ENCODE measurements around the gene BCR. TPM values are rescaled to one million over a fixed set of nuclear protein-coding genes. Genes with fewer than 3 reads are reported as not detected.
A peak's percentile ranks its signal among the peaks of the same experiment; 100 is the strongest.

Gene BCR
- total and polyA plus RNA-seq, 12 donors, result 18.7 to 64.3 (median 42.4) TPM

DNA sequence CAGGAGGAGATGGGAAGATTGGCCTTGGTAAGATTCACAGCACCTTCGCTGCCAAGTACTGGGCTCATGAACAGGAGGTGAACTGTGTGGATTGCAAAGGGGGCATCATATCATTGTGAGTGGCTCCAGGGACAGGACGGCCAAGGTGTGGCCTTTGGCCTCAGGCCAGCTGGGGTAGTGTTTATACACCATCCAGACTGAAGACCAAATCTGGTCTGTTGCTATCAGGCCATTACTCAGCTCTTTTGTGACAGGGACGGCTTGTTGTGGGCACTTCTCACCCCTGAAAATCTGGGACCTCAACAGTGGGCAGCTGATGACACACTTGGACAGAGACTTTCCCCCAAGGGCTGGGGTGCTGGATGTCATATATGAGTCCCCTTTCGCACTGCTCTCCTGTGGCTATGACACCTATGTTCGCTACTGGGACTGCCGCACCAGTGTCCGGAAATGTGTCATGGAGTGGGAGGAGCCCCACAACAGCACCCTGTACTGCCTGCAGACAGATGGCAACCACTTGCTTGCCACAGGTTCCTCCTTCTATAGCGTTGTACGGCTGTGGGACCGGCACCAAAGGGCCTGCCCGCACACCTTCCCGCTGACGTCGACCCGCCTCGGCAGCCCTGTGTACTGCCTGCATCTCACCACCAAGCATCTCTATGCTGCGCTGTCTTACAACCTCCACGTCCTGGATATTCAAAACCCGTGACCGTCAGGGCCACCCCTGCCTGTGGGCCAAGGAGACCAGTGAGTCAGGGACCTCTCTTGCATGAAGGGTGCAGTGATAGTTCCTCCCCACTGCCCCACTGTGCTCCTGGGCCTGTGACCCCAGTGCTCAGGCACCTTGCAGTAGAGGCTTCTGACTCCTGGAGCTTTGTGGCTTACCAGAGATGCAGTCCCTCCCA, 83.6 kb downstream of the BCR start:
- Histone ChIP-seq H3K4me1 (replicated peaks in 1 of 2) (peaks cover 5 to 19% of the 10 kb centered on the region in 2 donors), H3K27ac (peak overlapping the region; percentile 73 to 91 (median 84)), H3K4me3 (no peak overlapping the region), H3K36me3 (replicated peaks in 1 of 2) (peaks cover 0 to 29% of the 10 kb centered on the region in 2 donors), H3K27me3 (no peaks in the 10 kb centered on the region), H3K9me3 (replicated peaks in 1 of 3) (no peaks in the 10 kb centered on the region)
- intact Hi-C loops (cut with DNase I), result no loop called here
- whole genome bisulfite sequencing, 4 donors, result 78 to 89% (median 84%) methylated on average over 6 to 20 of the region's 20 CpGs
- no peak for TF ChIP-seq POLR2A (IDR thresholded peaks at IDR 0.05)
- TF ChIP-seq, protein P1, sequence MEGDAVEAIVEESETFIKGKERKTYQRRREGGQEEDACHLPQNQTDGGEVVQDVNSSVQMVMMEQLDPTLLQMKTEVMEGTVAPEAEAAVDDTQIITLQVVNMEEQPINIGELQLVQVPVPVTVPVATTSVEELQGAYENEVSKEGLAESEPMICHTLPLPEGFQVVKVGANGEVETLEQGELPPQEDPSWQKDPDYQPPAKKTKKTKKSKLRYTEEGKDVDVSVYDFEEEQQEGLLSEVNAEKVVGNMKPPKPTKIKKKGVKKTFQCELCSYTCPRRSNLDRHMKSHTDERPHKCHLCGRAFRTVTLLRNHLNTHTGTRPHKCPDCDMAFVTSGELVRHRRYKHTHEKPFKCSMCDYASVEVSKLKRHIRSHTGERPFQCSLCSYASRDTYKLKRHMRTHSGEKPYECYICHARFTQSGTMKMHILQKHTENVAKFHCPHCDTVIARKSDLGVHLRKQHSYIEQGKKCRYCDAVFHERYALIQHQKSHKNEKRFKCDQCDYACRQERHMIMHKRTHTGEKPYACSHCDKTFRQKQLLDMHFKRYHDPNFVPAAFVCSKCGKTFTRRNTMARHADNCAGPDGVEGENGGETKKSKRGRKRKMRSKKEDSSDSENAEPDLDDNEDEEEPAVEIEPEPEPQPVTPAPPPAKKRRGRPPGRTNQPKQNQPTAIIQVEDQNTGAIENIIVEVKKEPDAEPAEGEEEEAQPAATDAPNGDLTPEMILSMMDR (IDR thresholded peaks at IDR 0.05), result no peak
- peak in 3 of 7 donors; percentile 37 to 46 (median 41) for DNase-seq

DNA sequence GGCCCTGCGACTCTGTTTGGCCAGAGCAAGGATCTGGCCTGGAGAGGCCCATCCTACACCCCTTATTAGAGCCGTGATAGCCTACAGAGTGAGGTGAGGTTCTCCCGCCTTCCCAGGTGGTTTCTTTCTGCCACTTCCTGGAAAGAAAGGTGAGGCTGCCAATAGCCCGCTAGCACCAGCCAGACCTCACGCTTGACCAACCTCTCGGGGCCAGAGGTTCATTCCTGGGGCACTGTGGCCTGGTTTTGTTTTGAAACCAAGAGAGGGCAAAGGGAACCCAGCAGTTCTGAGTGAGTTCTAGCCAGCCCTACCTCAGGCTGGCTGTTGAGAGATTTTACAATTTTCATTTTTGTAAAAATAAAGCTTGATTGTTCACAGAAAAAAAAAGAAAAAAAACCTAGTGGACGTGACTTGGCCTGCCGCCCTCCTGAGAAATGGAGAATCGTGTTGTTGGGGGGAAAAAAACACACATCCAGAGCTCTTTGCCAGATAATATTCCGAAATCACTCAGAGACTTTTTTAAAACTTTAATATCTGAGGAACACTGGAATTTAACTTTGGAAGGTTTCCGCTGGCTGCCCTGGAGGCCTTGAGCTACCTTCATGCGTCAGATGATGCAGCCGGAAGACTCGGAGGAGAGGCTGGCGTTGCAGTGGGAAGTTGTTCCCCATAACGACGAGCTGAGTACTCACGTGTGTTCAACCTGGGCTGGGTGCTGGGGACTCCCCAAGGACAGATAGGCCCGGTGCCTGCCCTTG, 84.5 kb downstream of the BCR start:
- H3K9me3 ChIP-seq (replicated peaks in 1 of 3), result no peaks in the 10 kb centered on the region
- 41 to 60% (median 56%) methylated on average over 11 to 19 of the region's 19 CpGs for WGBS, 4 donors
- peaks cover 5 to 19% of the 10 kb centered on the region in 2 donors for H3K4me1 ChIP-seq (replicated peaks in 1 of 2)
- H3K4me3 ChIP-seq, result no peak overlapping the region
- intact Hi-C loops (cut with DNase I), result no loop called here
- peaks cover 0 to 29% of the 10 kb centered on the region in 2 donors for H3K36me3 ChIP-seq (replicated peaks in 1 of 2)
- peak overlapping the region; percentile 73 to 91 (median 84) for H3K27ac ChIP-seq
- no peaks in the 10 kb centered on the region for H3K27me3 ChIP-seq
- DNase-seq, result peak; percentile 75 to 90 (median 86)
- TF ChIP-seq POLR2A (IDR thresholded peaks at IDR 0.05), result no peak
- TF ChIP-seq, protein P1 (IDR thresholded peaks at IDR 0.05), result no peak

DNA sequence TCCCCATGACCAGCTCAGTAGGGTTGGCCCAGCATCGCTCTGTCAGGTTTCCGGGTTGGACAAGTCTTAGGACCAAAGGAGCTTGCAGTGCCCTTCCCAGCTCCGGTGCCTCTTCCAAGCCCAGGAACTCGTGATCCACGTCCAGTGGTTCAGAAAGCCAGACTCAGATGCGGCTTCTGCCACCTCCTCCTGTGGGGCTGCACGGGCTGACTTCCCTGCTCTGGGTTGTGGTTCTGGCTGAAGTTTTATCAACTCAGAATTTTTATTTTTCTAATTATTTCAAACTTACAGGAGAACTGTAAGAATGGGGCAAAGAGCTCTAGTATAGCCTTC, 85.0 kb downstream of the BCR start:
- no peak for DNase-seq
- TF ChIP-seq POLR2A (IDR thresholded peaks at IDR 0.05), result peak in 1 of 2 donors; percentile 9
- TF ChIP-seq, protein P1 (IDR thresholded peaks at IDR 0.05), result no peak
- H3K4me3 ChIP-seq, result no peak overlapping the region
- no peaks in the 10 kb centered on the region for H3K9me3 ChIP-seq (replicated peaks in 1 of 3)
- no peaks in the 10 kb centered on the region for H3K27me3 ChIP-seq
- intact Hi-C loops (cut with DNase I), result no loop called here
- H3K36me3 ChIP-seq (replicated peaks in 1 of 2), result peaks cover 0 to 29% of the 10 kb centered on the region in 2 donors
- H3K27ac ChIP-seq, result peak overlapping the region; percentile 73 to 91 (median 84)
- 44 to 54% (median 47%) methylated on average over 6 to 7 of the region's 7 CpGs for WGBS, 4 donors
- H3K4me1 ChIP-seq (replicated peaks in 1 of 2), result peaks cover 5 to 19% of the 10 kb centered on the region in 2 donors

DNA sequence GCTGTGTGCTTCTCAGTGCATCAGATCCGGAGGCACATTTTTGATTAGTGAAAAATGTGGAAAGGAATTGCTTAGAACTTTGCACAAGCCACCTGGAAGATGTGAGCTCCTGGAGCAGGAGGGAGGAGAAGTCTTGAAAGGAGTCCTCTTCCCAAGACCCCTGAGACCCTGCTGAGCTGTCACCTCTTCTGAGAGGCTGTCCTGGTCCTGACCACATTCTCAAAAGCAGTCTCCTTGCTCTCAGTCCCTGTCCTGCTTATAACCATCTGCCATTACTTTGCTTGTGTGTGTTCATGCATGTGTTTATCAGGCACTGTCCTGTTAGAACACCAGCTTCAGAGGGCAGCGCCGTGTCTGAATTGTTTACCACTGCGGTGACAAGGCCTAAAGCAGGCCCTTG, 86.5 kb downstream of the BCR start:
- no peak for TF ChIP-seq POLR2A (IDR thresholded peaks at IDR 0.05)
- TF ChIP-seq, protein P1 (IDR thresholded peaks at IDR 0.05), result no peak
- Histone ChIP-seq H3K27ac (no peak overlapping the region), H3K36me3 (replicated peaks in 1 of 2) (peaks cover 0 to 29% of the 10 kb centered on the region in 2 donors), H3K4me1 (replicated peaks in 1 of 2) (peaks cover 5 to 19% of the 10 kb centered on the region in 2 donors), H3K9me3 (replicated peaks in 1 of 3) (no peaks in the 10 kb centered on the region), H3K27me3 (no peaks in the 10 kb centered on the region), H3K4me3 (no peak overlapping the region)
- DNase-seq, result no peak
- intact Hi-C loops (cut with DNase I), result no loop called here
- 84 to 97% (median 84%) methylated on average over 4 of the region's 4 CpGs for WGBS, 4 donors
